IMR-90 (cell line): Measurements from ENCODE around the gene VKORC1L1.
"Not testable (repeated sequence)": the region's sequence is repeated elsewhere in the genome, so short reads cannot be mapped to it uniquely, and the experiment has no call there.

Experiments used
- BHLHE40 ChIP-seq: fragments of 150-350 bp; IDR thresholded peaks from 2 replicates; pipeline ENCODE4 v1.6.1; 2016; ENCODE audit warnings: mild to moderate bottlenecking, low read depth, low read length
- CEBPB ChIP-seq: IDR thresholded peaks from 2 replicates; pipeline ENCODE4 v1.6.1; 2012; ENCODE audit warnings: low read depth, low read length, improper control_type of control experiment
- CHD1 ChIP-seq: IDR thresholded peaks from 2 replicates; pipeline ENCODE4 v1.6.1; 2012; ENCODE audit warnings: low read depth, low read length, improper control_type of control experiment
- CTCF ChIP-seq: conservative IDR thresholded peaks from 2 replicates; pipeline ENCODE4 v1.5.1; 2012; ENCODE audit warnings: mild to moderate bottlenecking, low read depth, low read length, improper control_type of control experiment
- ELK1 ChIP-seq: fragments of 150-350 bp; IDR thresholded peaks from 2 replicates; pipeline ENCODE4 v1.6.1; 2016; ENCODE audit warnings: low read depth, mild to moderate bottlenecking, low read length, moderate library complexity, borderline replicate concordance
- FOS ChIP-seq: fragments of 150-350 bp; IDR thresholded peaks from 2 replicates; pipeline ENCODE4 v1.6.1; 2016; ENCODE audit warnings: low read depth, low read length
- MAFK ChIP-seq: IDR thresholded peaks from 2 replicates; pipeline ENCODE4 v1.6.1; 2012; ENCODE audit warnings: low read depth, low read length, improper control_type of control experiment
- MAZ ChIP-seq: IDR thresholded peaks from 2 replicates; pipeline ENCODE4 v1.6.1; 2012; ENCODE audit warnings: low read depth, mild to moderate bottlenecking, low read length, improper control_type of control experiment, moderate library complexity, borderline replicate concordance
- MXI1 ChIP-seq: IDR thresholded peaks from 2 replicates; pipeline ENCODE4 v1.6.1; 2012; ENCODE audit warnings: low read depth, mild to moderate bottlenecking, low read length, moderate library complexity, borderline replicate concordance
- NFE2L2 ChIP-seq: fragments of 150-350 bp; IDR thresholded peaks from 2 replicates; pipeline ENCODE4 v1.6.1; 2016; ENCODE audit warnings: low read depth, mild to moderate bottlenecking, low read length
- POLR2A ChIP-seq: IDR thresholded peaks from 2 replicates; pipeline ENCODE4 v1.6.1; 2012; ENCODE audit warnings: mild to moderate bottlenecking, low read depth, low read length
- RAD21 ChIP-seq: IDR thresholded peaks from 2 replicates; pipeline ENCODE4 v1.6.1; 2012; ENCODE audit warnings: low read length, improper control_type of control experiment
- RFX5 ChIP-seq: IDR thresholded peaks from 2 replicates; pipeline ENCODE4 v1.8.0; 2012; ENCODE audit warnings: low read depth, mild to moderate bottlenecking, low read length, moderate library complexity
- USF2 ChIP-seq: fragments of 150-350 bp; IDR thresholded peaks from 2 replicates; pipeline ENCODE4 v1.6.1; 2017; ENCODE audit warnings: mild to moderate bottlenecking, antibody characterized with exemption, low read length, low read depth

GRCh38 chr7:65843616-65844015 is 29.3 kb upstream of the VKORC1L1 start:
- TF ChIP-seq POLR2A, CTCF, USF2, MAFK, CEBPB, CHD1, FOS, NFE2L2, RFX5, BHLHE40, MAZ, RAD21, ELK1, MXI1: not testable (repeated sequence)
